SK-N-SH (cell line): Measurements from ENCODE around the gene GUCA2B. TPM values are rescaled to one million over a fixed set of nuclear protein-coding genes. Genes with fewer than 3 reads are reported as not detected.

Experiments
- CTCF ChIA-PET: fragments of 300-600, 350-600 bp; formaldehyde crosslinking; extraction: SDS; loops from one replicate; lab custom pipeline; 2021; lab: Yijun Ruan, JAX
- POLR2A ChIA-PET: fragments of 350-600 bp; sonication (Branson Sonifier 250); formaldehyde crosslinking; extraction: SDS; loops from one replicate; lab custom pipeline; 2020; ENCODE audit warnings: antibody characterized with exemption, inconsistent platforms; lab: Yijun Ruan, JAX
- DNase-seq: peaks from one replicate; pipeline ENCODE4 v3.0.0; 2012
- H2AFZ ChIP-seq: fragments of 200-600 bp; sonication (generic); 2 replicates; pipeline ENCODE4 v1.8.1; 2016; ENCODE audit warnings: antibody characterized with exemption, mild to moderate bottlenecking, low read depth
- H3F3A ChIP-seq: fragments of 200-600 bp; sonication (generic); replicated peaks from 2 replicates; pipeline ENCODE3; 2016; ENCODE audit warnings: antibody characterized with exemption, mild to moderate bottlenecking; ENCODE audit not compliant: insufficient read depth
- H3K27ac ChIP-seq, 2 experiments: fragments of 200-500 bp in 1 of 2; fragments of 200-600 bp in 1 of 2; sonication (Bioruptor generic) in 1 of 2; sonication (generic), shearing (Covaris generic) in 1 of 2; 2 replicates each; pipeline versions ENCODE4 v1.5.1 to v1.6.1; 2014 to 2016; ENCODE audit warnings: low read depth in 2 of 2, inconsistent platforms in 1 of 2, low read length in 1 of 2, mild to moderate bottlenecking in 1 of 2, mixed read lengths in 1 of 2
- H3K27me3 ChIP-seq: fragments of 200-600 bp; sonication (generic), shearing (Covaris generic); 2 replicates; pipeline ENCODE4 v1.6.1; 2016; ENCODE audit warnings: mixed run types; ENCODE audit not compliant: insufficient read depth
- H3K36me3 ChIP-seq, 2 experiments: fragments of 200-500 bp in 1 of 2; fragments of 200-600 bp in 1 of 2; sonication (Bioruptor generic) in 1 of 2; sonication (generic) in 1 of 2; replicated peaks in 1 of 2; 2 replicates each; pipeline versions ENCODE3 to v1.5.1; 2014 to 2016; ENCODE audit warnings: low read length in 1 of 2, mild to moderate bottlenecking in 1 of 2; ENCODE audit not compliant: insufficient read depth in 2 of 2, control insufficient read depth in 1 of 2
- H3K4me1 ChIP-seq, 2 experiments: fragments of 200-500 bp in 1 of 2; fragments of 200-600 bp in 1 of 2; sonication (Bioruptor generic) in 1 of 2; sonication (generic), shearing (Covaris generic) in 1 of 2; 2 replicates each; pipeline versions ENCODE4 v1.5.1 to v1.6.1; 2014 to 2016; ENCODE audit warnings: low read depth in 1 of 2, low read length in 1 of 2, mixed run types in 1 of 2; ENCODE audit not compliant: insufficient read depth in 2 of 2, control insufficient read depth in 1 of 2
- H3K4me2 ChIP-seq: fragments of 200-600 bp; sonication (generic), shearing (Covaris generic); 2 replicates; pipeline ENCODE4 v1.6.1; 2017; ENCODE audit warnings: mixed run types
- H3K4me3 ChIP-seq, 2 experiments: fragments of 200-500 bp in 1 of 2; fragments of 200-600 bp in 1 of 2; sonication (Bioruptor generic) in 1 of 2; sonication (generic), shearing (Covaris generic) in 1 of 2; 2 replicates each; pipeline versions ENCODE4 v1.5.1 to v1.8.1; 2014 to 2016; ENCODE audit warnings: low read depth in 2 of 2, inconsistent platforms in 1 of 2, low read length in 1 of 2, mild to moderate bottlenecking in 1 of 2, mixed read lengths in 1 of 2, moderate library complexity in 1 of 2
- H3K79me2 ChIP-seq: fragments of 200-600 bp; sonication (generic); 2 replicates; pipeline ENCODE4 v1.8.1; 2017; ENCODE audit warnings: mild to moderate bottlenecking; ENCODE audit not compliant: insufficient read depth
- H3K9ac ChIP-seq: fragments of 200-600 bp; sonication (generic); 2 replicates; pipeline ENCODE4 v1.6.1; 2017; ENCODE audit warnings: mixed run types
- H3K9me2 ChIP-seq: fragments of 200-600 bp; sonication (generic); 2 replicates; pipeline ENCODE4 v1.6.1; 2017; ENCODE audit warnings: mixed run types
- H3K9me3 ChIP-seq: fragments of 200-600 bp; sonication (generic); 2 replicates; pipeline ENCODE4 v1.6.1; 2017; ENCODE audit warnings: mixed run types, mild to moderate bottlenecking, moderate library complexity
- H4K20me1 ChIP-seq: fragments of 200-600 bp; sonication (generic); 2 replicates; pipeline ENCODE4 v1.6.1; 2017; ENCODE audit warnings: mild to moderate bottlenecking, mixed run types; ENCODE audit not compliant: insufficient read depth
- CHD2 ChIP-seq: fragments of 150-350 bp; IDR thresholded peaks from 2 replicates; pipeline ENCODE4 v1.6.1; 2018; ENCODE audit warnings: low read length; ENCODE audit not compliant: partially characterized antibody
- EP300 ChIP-seq, 2 experiments: IDR thresholded peaks; 2 replicates each; pipeline versions ENCODE4 v1.4.0 to v1.6.1; 2012; ENCODE audit warnings: borderline replicate concordance in 1 of 2, low read depth in 1 of 2, low read length in 1 of 2
- GABPA ChIP-seq: IDR thresholded peaks from 2 replicates; pipeline ENCODE4 v1.4.0; 2012; ENCODE audit warnings: low read depth, mild to moderate bottlenecking
- JUND ChIP-seq: IDR thresholded peaks from 2 replicates; pipeline ENCODE4 v1.4.0; 2012
- MXI1 ChIP-seq: IDR thresholded peaks from 2 replicates; pipeline ENCODE4 v1.6.1; 2012; ENCODE audit warnings: mild to moderate bottlenecking, low read depth, low read length, improper control_type of control experiment
- POLR2AphosphoS5 ChIP-seq: IDR thresholded peaks from 2 replicates; pipeline ENCODE4 v1.6.1; 2012; ENCODE audit warnings: low read depth, low read length
- RAD21 ChIP-seq: IDR thresholded peaks from 2 replicates; pipeline ENCODE4 v1.6.1; 2012; ENCODE audit warnings: mild to moderate bottlenecking, low read length
- RCOR1 ChIP-seq: fragments of 150-350 bp; IDR thresholded peaks from 2 replicates; pipeline ENCODE4 v1.6.1; 2017; ENCODE audit warnings: antibody characterized with exemption, low read length
- SMC3 ChIP-seq: IDR thresholded peaks from 2 replicates; pipeline ENCODE4 v1.6.1; 2012; ENCODE audit warnings: low read depth, low read length, improper control_type of control experiment
- TAF1 ChIP-seq: IDR thresholded peaks from 2 replicates; pipeline ENCODE4 v1.6.1; 2012; ENCODE audit warnings: low read depth, mild to moderate bottlenecking, low read length, moderate library complexity, borderline replicate concordance
- WGBS: methylation state at CpG from one replicate; pipeline ENCODE4 v1.1.6; 2017; ENCODE audit warnings: low lambda C conversion rate; 5-methylcytosine and 5-hydroxymethylcytosine counted together
- polyA plus RNA-seq, 3 experiments: library from polyadenylated mRNA; depleted of rRNA; stranded (reverse); fragments of >200 nt; gene quantifications; 2 replicates each; pipeline ENCODE4 v1.2.3, GENCODE V29; 2012
- TF ChIP-seq, protein P1 (sequence below): IDR thresholded peaks from 2 replicates; pipeline ENCODE4 v1.6.1; 2012; ENCODE audit warnings: mild to moderate bottlenecking, low read depth, low read length, moderate library complexity
- TF ChIP-seq, protein P2 (sequence below): IDR thresholded peaks from 2 replicates; pipeline ENCODE4; 2012
- TF ChIP-seq, protein P3 (sequence below): IDR thresholded peaks from 2 replicates; pipeline ENCODE4 v1.4.0; 2012; ENCODE audit warnings: low read depth, borderline replicate concordance
- TF ChIP-seq, protein P4 (sequence below): IDR thresholded peaks from 2 replicates; pipeline ENCODE4 v1.4.0; 2012; ENCODE audit warnings: low read depth, borderline replicate concordance

GUCA2B gene
- polyA plus RNA-seq, 1 of the 3 experiments (the other 2 are of a cell fraction): not detected

GRCh38 chr1:42184616-42185015, 31.4 kb downstream of the GUCA2B start:
- no peak for TF ChIP-seq GABPA
- TF ChIP-seq SMC3: no peak
- TF ChIP-seq, protein P1, sequence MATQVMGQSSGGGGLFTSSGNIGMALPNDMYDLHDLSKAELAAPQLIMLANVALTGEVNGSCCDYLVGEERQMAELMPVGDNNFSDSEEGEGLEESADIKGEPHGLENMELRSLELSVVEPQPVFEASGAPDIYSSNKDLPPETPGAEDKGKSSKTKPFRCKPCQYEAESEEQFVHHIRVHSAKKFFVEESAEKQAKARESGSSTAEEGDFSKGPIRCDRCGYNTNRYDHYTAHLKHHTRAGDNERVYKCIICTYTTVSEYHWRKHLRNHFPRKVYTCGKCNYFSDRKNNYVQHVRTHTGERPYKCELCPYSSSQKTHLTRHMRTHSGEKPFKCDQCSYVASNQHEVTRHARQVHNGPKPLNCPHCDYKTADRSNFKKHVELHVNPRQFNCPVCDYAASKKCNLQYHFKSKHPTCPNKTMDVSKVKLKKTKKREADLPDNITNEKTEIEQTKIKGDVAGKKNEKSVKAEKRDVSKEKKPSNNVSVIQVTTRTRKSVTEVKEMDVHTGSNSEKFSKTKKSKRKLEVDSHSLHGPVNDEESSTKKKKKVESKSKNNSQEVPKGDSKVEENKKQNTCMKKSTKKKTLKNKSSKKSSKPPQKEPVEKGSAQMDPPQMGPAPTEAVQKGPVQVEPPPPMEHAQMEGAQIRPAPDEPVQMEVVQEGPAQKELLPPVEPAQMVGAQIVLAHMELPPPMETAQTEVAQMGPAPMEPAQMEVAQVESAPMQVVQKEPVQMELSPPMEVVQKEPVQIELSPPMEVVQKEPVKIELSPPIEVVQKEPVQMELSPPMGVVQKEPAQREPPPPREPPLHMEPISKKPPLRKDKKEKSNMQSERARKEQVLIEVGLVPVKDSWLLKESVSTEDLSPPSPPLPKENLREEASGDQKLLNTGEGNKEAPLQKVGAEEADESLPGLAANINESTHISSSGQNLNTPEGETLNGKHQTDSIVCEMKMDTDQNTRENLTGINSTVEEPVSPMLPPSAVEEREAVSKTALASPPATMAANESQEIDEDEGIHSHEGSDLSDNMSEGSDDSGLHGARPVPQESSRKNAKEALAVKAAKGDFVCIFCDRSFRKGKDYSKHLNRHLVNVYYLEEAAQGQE: no peak
- TF ChIP-seq EP300 (IDR thresholded peaks at IDR 0.05; ENCODE audit: borderline replicate concordance in 1 of 2, low read depth in 1 of 2, low read length in 1 of 2): no peak
- TF ChIP-seq TAF1: no peak
- TF ChIP-seq, protein P2, sequence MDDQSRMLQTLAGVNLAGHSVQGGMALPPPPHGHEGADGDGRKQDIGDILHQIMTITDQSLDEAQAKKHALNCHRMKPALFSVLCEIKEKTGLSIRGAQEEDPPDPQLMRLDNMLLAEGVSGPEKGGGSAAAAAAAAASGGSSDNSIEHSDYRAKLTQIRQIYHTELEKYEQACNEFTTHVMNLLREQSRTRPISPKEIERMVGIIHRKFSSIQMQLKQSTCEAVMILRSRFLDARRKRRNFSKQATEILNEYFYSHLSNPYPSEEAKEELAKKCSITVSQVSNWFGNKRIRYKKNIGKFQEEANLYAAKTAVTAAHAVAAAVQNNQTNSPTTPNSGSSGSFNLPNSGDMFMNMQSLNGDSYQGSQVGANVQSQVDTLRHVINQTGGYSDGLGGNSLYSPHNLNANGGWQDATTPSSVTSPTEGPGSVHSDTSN: no peak
- TF ChIP-seq JUND: no peak
- TF ChIP-seq MXI1: no peak
- TF ChIP-seq RCOR1: no peak
- TF ChIP-seq CHD2: no peak
- TF ChIP-seq, protein P3, sequence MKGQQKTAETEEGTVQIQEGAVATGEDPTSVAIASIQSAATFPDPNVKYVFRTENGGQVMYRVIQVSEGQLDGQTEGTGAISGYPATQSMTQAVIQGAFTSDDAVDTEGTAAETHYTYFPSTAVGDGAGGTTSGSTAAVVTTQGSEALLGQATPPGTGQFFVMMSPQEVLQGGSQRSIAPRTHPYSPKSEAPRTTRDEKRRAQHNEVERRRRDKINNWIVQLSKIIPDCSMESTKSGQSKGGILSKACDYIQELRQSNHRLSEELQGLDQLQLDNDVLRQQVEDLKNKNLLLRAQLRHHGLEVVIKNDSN: no peak
- TF ChIP-seq, protein P4, sequence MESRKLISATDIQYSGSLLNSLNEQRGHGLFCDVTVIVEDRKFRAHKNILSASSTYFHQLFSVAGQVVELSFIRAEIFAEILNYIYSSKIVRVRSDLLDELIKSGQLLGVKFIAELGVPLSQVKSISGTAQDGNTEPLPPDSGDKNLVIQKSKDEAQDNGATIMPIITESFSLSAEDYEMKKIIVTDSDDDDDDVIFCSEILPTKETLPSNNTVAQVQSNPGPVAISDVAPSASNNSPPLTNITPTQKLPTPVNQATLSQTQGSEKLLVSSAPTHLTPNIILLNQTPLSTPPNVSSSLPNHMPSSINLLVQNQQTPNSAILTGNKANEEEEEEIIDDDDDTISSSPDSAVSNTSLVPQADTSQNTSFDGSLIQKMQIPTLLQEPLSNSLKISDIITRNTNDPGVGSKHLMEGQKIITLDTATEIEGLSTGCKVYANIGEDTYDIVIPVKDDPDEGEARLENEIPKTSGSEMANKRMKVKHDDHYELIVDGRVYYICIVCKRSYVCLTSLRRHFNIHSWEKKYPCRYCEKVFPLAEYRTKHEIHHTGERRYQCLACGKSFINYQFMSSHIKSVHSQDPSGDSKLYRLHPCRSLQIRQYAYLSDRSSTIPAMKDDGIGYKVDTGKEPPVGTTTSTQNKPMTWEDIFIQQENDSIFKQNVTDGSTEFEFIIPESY: no peak
- no peak for TF ChIP-seq RAD21
- TF ChIP-seq POLR2AphosphoS5: no peak
- H3K4me1 ChIP-seq: peaks cover 8 to 12% of the 10 kb centered on the region in 2 experiments
- peaks cover 20% of the 10 kb centered on the region for H3F3A ChIP-seq
- H3K9me3 ChIP-seq: no peaks in the 10 kb centered on the region
- DNase-seq: no peak
- H4K20me1 ChIP-seq: peaks cover 7% of the 10 kb centered on the region; the same call in 1 of the 2 replicates
- no peak overlapping the region for H3K4me2 ChIP-seq
- CTCF ChIA-PET: interaction anchor here (3.4 kb wide), 1 partner anchor 11 kb away, joined by 27 read pairs; no protein-coding TSS in a partner anchor
- no peak overlapping the region for H3K27ac ChIP-seq
- H3K36me3 ChIP-seq: peaks cover 40 to 49% of the 10 kb centered on the region in 2 experiments
- no peaks in the 10 kb centered on the region for H3K27me3 ChIP-seq
- H3K79me2 ChIP-seq: no peaks in the 10 kb centered on the region; the same call in 1 of the 2 replicates
- H3K9me2 ChIP-seq: no peaks in the 10 kb centered on the region
- 73% methylated on average over 3 of the region's 3 CpGs for WGBS
- POLR2A ChIA-PET: no interaction called here
- no peak overlapping the region for H2AFZ ChIP-seq
- no peak overlapping the region for H3K4me3 ChIP-seq
- no peak overlapping the region for H3K9ac ChIP-seq
